ENCODE results near the gene PPP1R9B.
A peak's percentile ranks its signal among the peaks of the same experiment; 100 is the strongest.

Gene PPP1R9B

DNA sequence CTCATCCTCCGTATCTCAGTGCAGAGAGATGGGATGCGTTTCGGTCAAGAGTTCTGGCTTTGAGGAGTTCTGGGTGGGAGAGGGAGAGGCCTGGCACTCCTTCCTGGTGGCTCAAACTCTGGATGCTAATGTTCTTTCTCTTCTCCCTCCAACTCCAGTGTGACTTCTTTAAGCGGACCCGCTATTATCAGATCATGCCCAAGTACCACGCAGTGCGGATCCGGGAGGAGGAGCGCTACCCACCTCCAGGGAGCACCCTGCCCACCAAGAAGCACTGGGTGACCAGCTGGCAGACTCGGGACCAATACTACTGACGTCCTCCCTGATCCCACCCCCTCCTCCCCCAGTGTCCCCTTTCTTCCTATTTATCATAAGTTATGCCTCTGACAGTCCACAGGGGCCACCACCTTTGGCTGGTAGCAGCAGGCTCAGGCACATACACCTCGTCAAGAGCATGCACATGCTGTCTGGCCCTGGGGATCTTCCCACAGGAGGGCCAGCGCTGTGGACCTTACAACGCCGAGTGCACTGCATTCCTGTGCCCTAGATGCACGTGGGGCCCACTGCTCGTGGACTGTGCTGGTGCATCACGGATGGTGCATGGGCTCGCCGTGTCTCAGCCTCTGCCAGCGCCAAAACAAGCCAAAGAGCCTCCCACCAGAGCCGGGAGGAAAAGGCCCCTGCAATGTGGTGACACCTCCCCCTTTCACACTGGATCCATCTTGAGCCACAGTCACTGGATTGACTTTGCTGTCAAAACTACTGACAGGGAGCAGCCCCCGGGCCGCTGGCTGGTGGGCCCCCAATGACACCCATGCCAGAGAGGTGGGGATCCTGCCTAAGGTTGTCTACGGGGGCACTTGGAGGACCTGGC lies 61.3 kb downstream of the PPP1R9B start:
- no peak for DNase-seq

DNA sequence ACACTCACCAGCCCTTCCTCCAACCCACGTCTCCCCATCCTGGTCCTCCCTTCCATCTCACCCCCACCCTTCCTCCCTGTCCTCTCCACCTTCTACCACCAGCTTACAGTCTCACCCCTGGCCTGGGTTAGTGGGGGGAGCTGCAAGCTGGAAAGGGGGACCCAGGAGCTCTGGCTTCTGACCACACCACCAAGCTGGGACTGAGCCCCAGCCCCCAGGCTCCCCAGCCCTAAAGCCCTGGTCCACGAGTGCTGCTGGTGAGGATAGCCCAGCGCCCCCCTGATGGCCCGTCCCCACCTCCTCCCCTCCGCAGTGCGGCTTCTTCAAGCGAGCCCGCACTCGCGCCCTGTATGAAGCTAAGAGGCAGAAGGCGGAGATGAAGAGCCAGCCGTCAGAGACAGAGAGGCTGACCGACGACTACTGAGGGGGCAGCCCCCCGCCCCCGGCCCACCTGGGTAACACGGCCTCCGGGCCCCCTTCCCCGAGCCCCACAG lies 62.5 kb downstream of the PPP1R9B start:
- no peak for DNase-seq

DNA sequence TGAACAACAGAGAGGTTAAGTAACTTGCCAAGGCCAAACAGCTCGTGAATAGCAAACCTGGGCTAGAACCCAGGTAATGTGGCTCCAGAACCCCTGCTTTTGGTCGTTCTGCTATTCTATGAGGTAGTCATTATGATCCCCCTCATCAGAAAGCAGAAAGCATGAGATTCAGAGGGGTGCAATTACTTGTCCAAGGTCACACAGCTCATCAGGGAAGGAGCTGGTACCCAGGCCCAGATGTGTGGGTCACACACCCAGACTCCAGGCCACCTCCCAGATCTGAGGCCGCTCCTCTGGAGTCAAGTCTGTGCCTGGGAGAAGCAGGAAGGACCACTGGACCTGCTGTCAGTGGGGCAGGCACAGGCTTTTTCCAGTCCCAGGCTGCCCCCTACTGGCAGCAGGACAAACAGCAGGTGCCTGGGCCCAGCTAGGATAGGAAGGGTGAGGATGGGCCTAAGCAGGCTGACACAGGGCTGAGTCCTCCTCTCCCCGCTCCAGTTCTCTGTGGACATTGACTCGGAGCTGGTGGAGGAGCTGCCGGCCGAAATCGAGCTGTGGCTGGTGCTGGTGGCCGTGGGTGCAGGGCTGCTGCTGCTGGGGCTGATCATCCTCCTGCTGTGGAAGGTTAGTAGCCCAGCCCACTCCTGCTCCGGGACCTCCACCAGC lies 63.1 kb downstream of the PPP1R9B start:
- peak; percentile 69 for DNase-seq
